GM10266 (cell line): ENCODE results near the gene BORCS6.

Source experiments
- DNase-seq: peaks from one replicate; pipeline ENCODE4 v3.0.0; 2012; ENCODE audit errors: extremely low spot score
- TF ChIP-seq, protein P1 (sequence below): IDR thresholded peaks from 2 replicates; pipeline ENCODE4 v1.5.1; 2012; ENCODE audit warnings: mild to moderate bottlenecking, low read depth; ENCODE audit not compliant: control insufficient read depth, insufficient read depth; ENCODE audit errors: missing control alignments

The BORCS6 gene

DNA sequence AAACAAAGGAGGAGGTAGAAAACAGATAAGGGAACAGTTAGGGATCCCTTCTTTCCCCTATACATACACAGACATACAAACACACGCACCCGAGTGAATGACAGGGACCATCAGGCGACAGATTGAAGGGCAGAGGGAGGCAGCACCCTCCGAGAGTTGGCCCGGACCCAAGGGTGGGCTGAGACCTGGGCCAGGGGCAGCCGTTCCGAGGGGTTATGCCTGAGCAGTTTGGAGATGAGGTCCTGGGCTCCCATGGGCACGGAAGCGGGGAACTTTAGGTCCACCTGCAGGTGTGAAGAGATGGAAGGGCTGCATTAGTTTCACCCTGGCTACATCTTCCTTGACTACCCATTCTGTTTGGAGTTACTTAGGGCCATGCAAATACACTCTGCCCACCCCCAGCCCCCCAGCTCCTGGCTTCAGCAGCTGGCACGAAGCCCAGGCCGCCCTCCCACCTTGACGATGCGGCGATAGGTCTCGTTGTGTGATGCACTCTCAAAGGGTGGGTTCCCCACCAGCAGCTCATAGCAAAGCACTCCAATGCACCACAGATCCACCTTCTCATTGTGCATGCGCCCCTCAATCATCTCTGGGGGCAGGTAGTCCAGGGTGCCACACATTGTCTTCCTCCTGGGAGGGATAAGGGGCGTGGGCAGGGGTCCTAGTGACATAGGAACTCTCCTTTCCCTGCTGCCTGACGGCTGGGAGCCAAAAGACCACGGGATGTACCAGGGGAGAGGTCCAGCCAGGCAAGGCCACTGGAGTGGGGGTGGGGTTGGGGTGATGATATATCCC lies 15.0 kb upstream of the BORCS6 start:
- DNase-seq, result no peak
- TF ChIP-seq, protein P1, sequence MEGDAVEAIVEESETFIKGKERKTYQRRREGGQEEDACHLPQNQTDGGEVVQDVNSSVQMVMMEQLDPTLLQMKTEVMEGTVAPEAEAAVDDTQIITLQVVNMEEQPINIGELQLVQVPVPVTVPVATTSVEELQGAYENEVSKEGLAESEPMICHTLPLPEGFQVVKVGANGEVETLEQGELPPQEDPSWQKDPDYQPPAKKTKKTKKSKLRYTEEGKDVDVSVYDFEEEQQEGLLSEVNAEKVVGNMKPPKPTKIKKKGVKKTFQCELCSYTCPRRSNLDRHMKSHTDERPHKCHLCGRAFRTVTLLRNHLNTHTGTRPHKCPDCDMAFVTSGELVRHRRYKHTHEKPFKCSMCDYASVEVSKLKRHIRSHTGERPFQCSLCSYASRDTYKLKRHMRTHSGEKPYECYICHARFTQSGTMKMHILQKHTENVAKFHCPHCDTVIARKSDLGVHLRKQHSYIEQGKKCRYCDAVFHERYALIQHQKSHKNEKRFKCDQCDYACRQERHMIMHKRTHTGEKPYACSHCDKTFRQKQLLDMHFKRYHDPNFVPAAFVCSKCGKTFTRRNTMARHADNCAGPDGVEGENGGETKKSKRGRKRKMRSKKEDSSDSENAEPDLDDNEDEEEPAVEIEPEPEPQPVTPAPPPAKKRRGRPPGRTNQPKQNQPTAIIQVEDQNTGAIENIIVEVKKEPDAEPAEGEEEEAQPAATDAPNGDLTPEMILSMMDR, result no peak

DNA sequence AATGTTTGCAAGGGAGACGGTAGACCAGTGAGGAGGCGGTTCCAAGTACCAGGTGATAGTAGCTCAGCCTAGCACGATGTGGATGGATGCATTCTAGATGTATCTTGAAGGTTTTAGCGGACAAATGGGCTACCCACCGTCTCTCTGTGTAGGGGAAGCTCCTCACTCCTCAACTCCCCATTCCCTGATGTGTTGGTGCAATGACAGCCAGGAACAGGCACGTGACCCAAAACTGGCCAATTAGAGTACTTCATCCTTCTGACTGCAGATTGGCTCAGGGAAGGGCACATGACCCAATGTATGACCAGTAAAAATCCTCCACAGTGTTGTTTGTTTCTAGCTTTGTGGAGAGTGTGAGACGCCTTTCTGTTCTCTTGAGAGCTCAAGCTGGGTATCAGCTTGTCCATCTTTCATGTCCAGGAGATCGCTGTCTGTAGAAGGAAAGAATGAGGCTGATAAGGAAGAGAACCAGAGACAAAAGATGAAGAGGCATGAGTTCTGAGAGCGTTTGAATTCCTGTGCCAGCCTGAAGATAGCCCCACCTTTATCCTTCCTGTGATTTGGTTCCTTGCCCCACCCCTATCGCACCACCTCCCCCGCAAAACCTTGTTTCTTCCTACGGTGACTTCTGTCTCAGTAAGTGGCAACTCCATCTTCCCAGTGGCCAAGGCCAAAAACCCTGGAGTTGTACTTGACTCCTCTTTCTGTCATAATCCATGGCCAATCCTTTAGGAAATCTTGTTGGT lies 2.3 kb upstream of the BORCS6 start:
- TF ChIP-seq, protein P1, result no peak
- DNase-seq, result peak; percentile 72

DNA sequence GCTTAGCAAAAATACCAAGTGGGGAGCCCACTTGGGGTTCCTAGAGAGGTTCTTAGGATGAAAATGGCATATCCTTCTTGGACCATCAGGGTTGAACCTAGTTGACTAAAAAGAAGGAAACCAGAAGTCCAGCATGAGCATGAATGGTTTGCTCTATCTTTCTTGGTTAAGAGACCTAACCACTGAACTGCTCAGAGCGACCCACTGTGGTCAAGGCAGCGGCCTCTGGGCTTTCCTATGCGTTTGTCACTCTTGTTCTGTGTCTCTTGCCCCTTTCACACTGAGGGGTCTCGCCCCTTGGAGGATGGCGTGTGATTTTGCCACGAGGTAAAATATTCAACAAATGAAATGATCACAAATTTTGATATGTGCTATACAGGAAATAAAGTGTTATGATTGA lies 526 bp upstream of the BORCS6 start:
- DNase-seq, result no peak
- TF ChIP-seq, protein P1, result no peak

DNA sequence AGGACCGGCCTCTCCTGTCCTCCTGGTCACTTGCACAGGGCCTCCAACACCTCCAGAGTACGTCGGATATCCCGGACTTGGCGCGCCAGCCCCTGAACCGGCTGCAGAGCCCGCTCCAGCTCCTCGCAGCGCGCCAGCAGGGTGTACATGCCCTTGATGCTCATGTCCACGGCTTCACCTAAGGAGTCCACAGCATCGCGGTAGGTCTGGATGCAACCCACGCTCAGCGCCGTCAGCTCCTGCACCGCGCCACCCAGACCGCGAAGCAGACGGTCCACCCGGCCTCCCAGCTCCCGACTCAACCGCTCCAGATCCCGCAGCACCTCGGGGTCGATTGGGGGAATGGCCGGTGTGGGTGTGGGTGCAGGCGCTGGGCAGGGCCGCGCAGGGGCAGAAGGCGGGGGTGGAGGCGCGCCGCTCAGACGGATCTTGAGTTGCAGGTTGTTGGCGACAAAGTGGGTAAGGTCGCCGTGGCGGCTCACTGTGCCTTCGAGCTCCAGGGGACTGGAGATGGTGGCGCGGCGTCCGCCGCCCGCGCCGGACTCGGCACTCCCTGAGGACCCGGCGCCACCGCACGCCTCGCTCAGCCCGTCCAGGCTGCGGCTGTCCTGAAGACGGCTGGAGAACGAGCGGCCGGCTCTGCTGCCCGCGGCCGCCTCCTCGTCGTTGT lies 804 bp downstream of the BORCS6 start:
- TF ChIP-seq, protein P1, result no peak
- no peak for DNase-seq

DNA sequence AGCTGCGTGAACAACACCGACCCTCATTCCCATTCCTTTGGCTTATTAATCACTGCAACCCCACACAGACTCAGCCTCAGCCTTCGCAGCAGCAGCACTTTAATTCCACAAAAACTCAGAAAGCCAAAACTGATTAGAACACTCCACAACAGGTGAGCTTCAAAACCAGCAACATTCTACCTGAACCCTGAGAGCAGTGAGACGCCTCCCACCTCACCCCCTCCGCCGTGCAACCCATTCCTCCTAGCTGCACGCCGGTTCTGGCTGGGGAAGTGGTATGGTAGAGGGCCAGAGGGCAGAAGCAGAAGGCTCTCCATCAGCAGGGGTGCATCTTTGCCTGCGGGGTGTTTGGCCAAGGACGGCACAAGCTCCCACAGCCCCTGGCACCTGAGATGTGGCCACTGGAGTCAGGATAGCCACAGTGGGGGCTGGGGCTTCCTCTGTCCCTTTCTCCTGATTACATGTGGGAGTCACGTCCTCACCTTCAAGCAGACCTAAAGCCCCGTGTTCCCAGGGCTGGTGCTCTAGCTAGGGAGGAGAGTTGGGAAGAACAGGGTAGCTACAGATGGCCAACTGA lies 1.6 kb downstream of the BORCS6 start:
- DNase-seq, result no peak
- TF ChIP-seq, protein P1, result no peak

DNA sequence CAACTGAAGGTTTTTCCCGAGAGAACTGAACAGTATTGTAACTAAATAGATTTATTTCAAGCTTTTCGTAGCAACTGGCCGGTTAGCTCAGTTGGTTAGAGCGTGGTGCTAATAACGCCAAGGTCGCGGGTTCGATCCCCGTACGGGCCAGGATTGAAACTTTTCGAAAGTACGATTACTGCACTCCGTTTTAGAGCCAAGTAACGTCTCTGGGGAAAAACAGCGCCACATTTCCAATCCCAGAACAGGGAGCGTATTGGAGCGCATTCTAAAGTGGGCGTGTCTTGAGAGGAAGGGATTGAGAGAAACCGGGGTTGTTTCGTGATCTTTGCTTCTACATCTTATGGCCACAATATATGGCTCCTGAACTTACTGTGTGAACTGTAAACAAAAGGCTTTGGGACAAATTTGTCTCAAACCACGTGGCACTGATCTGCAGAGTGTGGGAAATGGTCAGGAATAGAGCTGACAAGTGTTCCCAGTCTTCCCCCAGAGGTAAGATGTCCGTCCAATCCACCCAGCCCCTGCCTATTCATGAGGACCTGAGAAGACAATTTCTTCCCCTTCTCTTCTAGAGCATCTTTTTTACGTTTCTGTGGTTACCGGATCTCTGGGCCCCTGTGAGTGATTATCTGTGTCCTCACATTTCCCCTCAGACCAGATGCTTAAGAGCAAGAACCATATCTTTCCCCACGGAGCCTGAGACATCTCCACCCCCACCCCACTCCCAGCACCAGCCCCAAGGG lies 2.3 kb downstream of the BORCS6 start:
- TF ChIP-seq, protein P1, result no peak

More for the DNA sequence above, 2.3 kb downstream of the BORCS6 start:
- DNase-seq, result peak; percentile 76
